Measurements from ENCODE around the gene MRPL58. TPM values are rescaled to one million over a fixed set of nuclear protein-coding genes. Genes with fewer than 3 reads are reported as not detected.

Gene MRPL58
- 80.0 and 116 TPM in 2 replicates for total RNA-seq

DNA sequence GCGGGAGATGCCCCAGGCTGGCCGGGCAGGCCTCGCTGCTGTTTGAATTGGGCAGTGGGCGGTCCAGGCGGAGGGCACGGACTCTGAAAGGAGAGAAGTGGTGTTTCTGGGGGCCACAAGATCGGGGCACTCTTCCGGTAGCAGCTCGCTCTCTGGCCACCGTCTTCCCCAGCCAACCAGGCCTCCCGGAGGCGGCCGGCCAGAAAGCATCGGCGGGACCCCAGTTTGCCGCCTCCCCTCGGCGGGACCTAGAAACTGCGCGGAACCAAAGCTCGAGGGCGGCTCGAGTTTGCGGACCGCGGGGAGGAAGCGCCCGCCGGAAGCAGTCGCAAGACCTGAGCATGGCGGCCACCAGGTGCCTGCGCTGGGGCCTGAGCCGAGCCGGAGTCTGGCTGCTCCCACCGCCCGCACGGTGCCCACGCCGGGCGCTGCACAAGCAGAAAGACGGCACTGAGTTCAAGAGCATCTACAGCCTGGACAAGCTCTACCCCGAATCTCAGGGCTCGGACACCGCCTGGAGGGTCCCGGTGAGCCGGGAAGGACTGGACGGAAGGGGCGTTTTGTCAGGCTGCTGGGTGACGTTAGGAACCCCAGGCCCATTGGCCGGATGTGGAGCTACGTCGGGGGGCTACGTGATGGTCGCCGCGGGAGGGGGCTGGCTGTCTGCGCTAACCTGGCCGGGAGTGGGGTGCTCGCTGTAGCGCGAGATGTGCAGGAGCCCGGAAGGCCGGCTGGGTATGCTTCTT lies at the start of gene MRPL58:
Gene MRPL58 (plus strand): TSS at position 325 of the 746 bp plus-strand sequence. CDS start 17 bp downstream, at position 342.

DNA sequence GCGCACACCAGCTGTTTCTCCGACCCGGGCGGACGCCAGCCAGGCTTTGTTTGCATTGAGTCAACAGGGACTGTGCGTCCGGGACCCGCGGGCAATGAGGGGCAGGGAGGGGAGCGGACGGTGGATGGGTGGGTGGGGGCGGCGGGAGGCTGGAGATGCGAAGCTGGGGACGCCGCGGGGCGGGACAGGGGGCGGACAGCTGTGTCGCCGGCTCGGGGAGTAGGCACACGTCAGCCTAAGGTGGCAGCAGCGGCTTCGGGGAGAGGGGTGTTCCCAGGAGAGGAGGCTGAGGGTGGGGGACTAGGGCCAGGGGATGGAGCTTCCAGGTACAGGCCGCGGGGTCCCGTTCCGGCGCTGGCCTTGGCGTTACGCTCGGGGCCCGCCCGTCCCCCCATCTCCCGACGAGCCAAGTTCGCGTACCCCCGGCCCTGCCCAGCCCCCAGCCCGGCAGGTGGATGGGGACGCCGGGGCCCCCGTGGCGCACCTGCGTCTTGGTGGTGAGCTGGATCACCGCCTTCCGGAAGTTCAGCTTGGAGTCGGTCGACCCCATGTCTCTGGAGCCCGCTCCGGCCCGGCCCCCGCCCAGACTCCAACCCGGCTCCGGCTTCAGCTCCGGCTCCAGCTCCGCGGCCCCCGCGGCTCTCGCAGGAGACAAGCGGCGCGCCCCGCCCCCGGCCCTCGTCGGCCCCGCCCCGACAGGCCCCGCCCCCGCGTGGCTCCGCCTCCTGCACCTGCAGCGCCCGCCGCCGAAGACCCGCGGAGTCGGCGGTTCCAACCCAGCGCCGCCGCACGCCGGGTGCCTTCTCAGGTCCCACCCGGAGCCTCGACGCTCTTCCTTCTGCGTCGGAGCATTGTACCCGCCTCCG lies 40.1 kb upstream of the MRPL58 start, which contains the start of gene HID1:
Gene HID1 (minus strand): TSS at position 653 of the 866 bp plus-strand sequence. CDS start 103 bp downstream, at position 550.

GRCh38 chr17:74987418-74987908 lies 25.0 kb upstream of the MRPL58 start, which contains the start of gene CDR2L:
TSS of gene CDR2L (plus strand) at chr17:74987632. CDS start at chr17:74988044, 412 bp downstream.

GRCh38 chr17:75046407-75047289 lies 34.2 kb downstream of the MRPL58 start, which contains the start of the genes ATP5PD and KCTD2:
TSS of gene ATP5PD (minus strand) at chr17:75046969. CDS start at chr17:75042650, 4,319 bp downstream.
TSS of gene KCTD2 (plus strand) at chr17:75047225. CDS start at chr17:75047251, 26 bp downstream.

Other genes with a start within 250 kb of the MRPL58 start
- 22.3 and 24.6 TPM in 2 replicates for gene NAT9, start 236.3 kb upstream of the MRPL58 start, total RNA-seq
- gene GRIN2C, start 152.8 kb upstream of the MRPL58 start, total RNA-seq: not detected in 2 replicates
- gene FDXR, start 139.7 kb upstream of the MRPL58 start, total RNA-seq: 48.2 and 57.8 TPM in 2 replicates
- 0.74 and 0.85 TPM in 2 replicates for gene FADS6, start 119.0 kb upstream of the MRPL58 start, total RNA-seq
- 5.2 and 5.6 TPM in 2 replicates for gene USH1G, start 89.4 kb upstream of the MRPL58 start, total RNA-seq
- 0.42 and 0.79 TPM in 2 replicates for gene OTOP2, start 88.4 kb upstream of the MRPL58 start, total RNA-seq
- 0.14 and 0.56 TPM in 2 replicates for gene OTOP3, start 76.8 kb upstream of the MRPL58 start, total RNA-seq
- 3.8 and 9.2 TPM in 2 replicates for gene HID1, start 39.9 kb upstream of the MRPL58 start, total RNA-seq
- 19.4 and 27.5 TPM in 2 replicates for gene CDR2L, start 25.0 kb upstream of the MRPL58 start, total RNA-seq
- 301 and 458 TPM in 2 replicates for gene ATP5PD, start 34.3 kb downstream of the MRPL58 start, total RNA-seq
- 11.7 and 13.5 TPM in 2 replicates for gene KCTD2, start 34.6 kb downstream of the MRPL58 start, total RNA-seq
- gene SLC16A5, start 75.3 kb downstream of the MRPL58 start, total RNA-seq: 8.5 and 13.2 TPM in 2 replicates
- gene ARMC7, start 97.3 kb downstream of the MRPL58 start, total RNA-seq: 4.4 and 4.6 TPM in 2 replicates
- 93.8 and 111 TPM in 2 replicates for gene NT5C, start 119.1 kb downstream of the MRPL58 start, total RNA-seq
- 434 and 467 TPM in 2 replicates for gene JPT1, start 141.8 kb downstream of the MRPL58 start, total RNA-seq
- gene SUMO2, start 170.3 kb downstream of the MRPL58 start, total RNA-seq: 107 TPM in 2 replicates
- gene NUP85, start 193.0 kb downstream of the MRPL58 start, total RNA-seq: 19.4 and 37.3 TPM in 2 replicates
- gene GGA3, start 248.9 kb downstream of the MRPL58 start, total RNA-seq: 14.4 and 21.2 TPM in 2 replicates
- gene MRPS7, start 249.2 kb downstream of the MRPL58 start, total RNA-seq: 72.1 and 75.1 TPM in 2 replicates

Data from airway epithelial cell (primary cell).